Activated CD8-positive, alpha-beta T cell treated with anti-CD3 and anti-CD28 coated beads for 36 hours (primary cell): ENCODE measurements around the gene TMEM156. TPM values are rescaled to one million over a fixed set of nuclear protein-coding genes. Genes with fewer than 3 reads are reported as not detected.

ENCODE experiments used
- ATAC-seq: fragments of 200-7000 bp; cut with Tn5 transposase; one replicate; pipeline ENCODE4 v1.10.0; 2021; ENCODE audit warnings: mild to moderate bottlenecking, moderate library complexity
- CTCF ChIA-PET: fragments of 350-600 bp; sonication (Branson Sonifier 250); formaldehyde crosslinking; loops from one replicate; lab custom pipeline; 2021; ENCODE audit warnings: antibody characterized with exemption; lab: Charles Lee
- POLR2A ChIA-PET: fragments of 350-600 bp; sonication (Branson Sonifier 250); formaldehyde crosslinking; loops from one replicate; lab custom pipeline; 2021; ENCODE audit warnings: antibody characterized with exemption; lab: Charles Lee
- DNase-seq: peaks from one replicate; pipeline ENCODE4 v3.0.0-alpha.2; 2020
- H3K27ac Mint-ChIP-seq: one replicate; pipeline ENCODE4 v1.8.0; 2021; ENCODE audit warnings: mild to moderate bottlenecking, mixed read lengths
- H3K27me3 Mint-ChIP-seq: one replicate; pipeline ENCODE4 v1.8.0; 2021; ENCODE audit warnings: mixed read lengths
- H3K36me3 Mint-ChIP-seq: one replicate; pipeline ENCODE4 v1.8.0; 2021; ENCODE audit warnings: low read depth, mixed read lengths
- H3K4me1 Mint-ChIP-seq: one replicate; pipeline ENCODE4 v1.8.0; 2021; ENCODE audit warnings: low read depth, mixed read lengths
- H3K4me3 Mint-ChIP-seq: one replicate; pipeline ENCODE4 v1.8.0; 2021; ENCODE audit warnings: mild to moderate bottlenecking, moderate library complexity, mixed read lengths
- H3K9me3 Mint-ChIP-seq: one replicate; pipeline ENCODE4 v1.8.0; 2021; ENCODE audit warnings: mixed read lengths
- intact Hi-C: fragments of 100-400 bp; cut with micrococcal nuclease; formaldehyde crosslinking; loops from one replicate; pipeline ENCODE4 v1.10.0; 2022
- total RNA-seq, 2 experiments: library from RNA; stranded (reverse); gene quantifications; one replicate each; pipeline ENCODE4 v1.2.3, GENCODE V29; 2021
- TF ChIP-seq, protein P1 (sequence below): fragments of 200-600 bp; IDR thresholded peaks from one replicate; pipeline ENCODE4 v1.8.0; 2022; ENCODE audit warnings: antibody characterized with exemption, mild to moderate bottlenecking

The TMEM156 gene
- total RNA-seq, 2 experiments from 2014 or later = 11.7 to 12.0 TPM

DNA sequence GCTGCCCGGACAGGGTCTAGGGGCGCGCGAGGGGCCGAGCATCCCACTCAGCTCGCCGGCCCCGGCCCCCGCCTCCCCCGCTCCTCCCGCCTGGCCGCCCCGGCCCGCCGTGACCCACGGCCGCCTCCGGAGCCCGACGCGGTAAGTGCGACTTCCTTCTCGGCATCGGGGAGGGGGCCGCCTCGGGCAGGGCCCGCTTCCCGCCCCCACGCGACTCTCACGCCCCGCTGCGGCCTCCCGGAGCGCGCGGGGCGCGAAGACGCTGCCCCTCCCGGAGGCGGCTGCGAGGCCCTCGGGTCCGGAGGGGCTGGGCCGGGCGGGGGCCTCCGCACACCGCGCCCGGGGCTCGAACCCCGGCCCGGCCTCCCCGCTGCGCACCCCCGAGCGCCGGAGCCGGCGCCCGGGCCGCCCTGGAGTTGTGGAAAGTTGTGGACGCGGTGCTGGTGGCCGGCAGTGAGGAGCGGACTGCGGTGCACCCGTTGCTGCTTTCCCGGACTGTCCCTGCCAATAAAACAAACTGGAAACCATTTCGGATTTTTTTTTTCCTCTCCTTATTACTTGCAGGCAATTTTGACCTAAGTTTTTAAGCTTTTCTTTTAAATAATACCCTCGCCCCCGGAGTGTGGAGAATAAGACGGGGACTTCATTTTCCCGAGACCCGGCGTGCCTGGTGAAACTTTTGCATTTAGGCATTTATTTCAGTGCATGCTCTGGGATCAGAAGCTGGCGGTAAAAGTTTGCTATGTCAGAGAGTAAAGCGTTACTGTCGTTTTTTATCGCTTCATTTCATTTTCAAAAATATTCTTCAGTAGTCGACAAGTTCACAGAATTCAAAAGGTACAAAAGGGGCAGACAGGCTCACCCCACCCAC lies 13.0 kb upstream of the TMEM156 start:
- Mint-ChIP-seq H3K27ac (peak overlapping the region; percentile 91), H3K9me3 (no peaks in the 10 kb centered on the region), H3K36me3 (peaks cover 2% of the 10 kb centered on the region), H3K4me1 (peaks cover 46% of the 10 kb centered on the region), H3K4me3 (peak overlapping the region; percentile 87), H3K27me3 (no peaks in the 10 kb centered on the region)
- ChIA-PET CTCF (interaction anchor here (1.0 to 1.4 kb wide), 6 partner anchors 13 to 143 kb away, joined by 3 to 6 read pairs (median 3); partner anchors contain the start of gene TMEM156), POLR2A (interaction anchor here (0.6 to 1.1 kb wide), 6 partner anchors 16 to 286 kb away, joined by 3 to 4 read pairs (median 4); no protein-coding TSS in a partner anchor)
- intact Hi-C loops = loop anchor here (10.0 kb wide), 1 partner anchor 400 kb away; no protein-coding TSS in a partner anchor
- DNase-seq (peak; percentile 46), ATAC-seq (peak; percentile 15)
- TF ChIP-seq, protein P1, sequence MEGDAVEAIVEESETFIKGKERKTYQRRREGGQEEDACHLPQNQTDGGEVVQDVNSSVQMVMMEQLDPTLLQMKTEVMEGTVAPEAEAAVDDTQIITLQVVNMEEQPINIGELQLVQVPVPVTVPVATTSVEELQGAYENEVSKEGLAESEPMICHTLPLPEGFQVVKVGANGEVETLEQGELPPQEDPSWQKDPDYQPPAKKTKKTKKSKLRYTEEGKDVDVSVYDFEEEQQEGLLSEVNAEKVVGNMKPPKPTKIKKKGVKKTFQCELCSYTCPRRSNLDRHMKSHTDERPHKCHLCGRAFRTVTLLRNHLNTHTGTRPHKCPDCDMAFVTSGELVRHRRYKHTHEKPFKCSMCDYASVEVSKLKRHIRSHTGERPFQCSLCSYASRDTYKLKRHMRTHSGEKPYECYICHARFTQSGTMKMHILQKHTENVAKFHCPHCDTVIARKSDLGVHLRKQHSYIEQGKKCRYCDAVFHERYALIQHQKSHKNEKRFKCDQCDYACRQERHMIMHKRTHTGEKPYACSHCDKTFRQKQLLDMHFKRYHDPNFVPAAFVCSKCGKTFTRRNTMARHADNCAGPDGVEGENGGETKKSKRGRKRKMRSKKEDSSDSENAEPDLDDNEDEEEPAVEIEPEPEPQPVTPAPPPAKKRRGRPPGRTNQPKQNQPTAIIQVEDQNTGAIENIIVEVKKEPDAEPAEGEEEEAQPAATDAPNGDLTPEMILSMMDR = no peak

DNA sequence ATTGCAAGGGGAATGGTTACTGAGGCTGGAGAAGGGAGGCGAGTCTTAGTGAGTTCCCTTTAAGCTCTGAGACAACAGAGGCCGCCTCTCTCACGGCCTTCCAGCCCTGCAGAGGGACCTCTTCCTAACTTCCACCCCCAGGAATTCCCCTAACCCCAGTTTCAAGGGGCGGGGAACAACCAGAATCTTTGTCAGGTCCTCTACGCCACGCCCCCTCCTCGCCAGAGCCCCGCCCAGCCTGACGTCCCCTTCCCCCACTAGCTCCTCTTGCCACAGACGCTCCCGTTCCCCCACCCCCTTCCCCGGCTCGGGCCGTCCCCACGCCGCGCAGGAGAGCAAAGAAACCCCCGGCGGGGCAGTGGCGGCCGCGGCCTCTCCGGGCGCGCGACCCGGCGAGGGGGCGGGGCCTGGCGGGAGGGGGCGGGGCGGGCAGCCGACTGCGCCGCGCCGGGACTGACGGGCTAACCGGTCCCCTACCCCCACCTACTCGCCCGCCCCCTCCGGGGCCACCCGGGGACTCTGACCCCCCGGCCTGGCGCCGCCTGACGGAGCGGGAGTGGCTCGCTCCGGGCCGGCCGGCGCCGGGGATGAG lies 12.3 kb upstream of the TMEM156 start:
- H3K4me1 Mint-ChIP-seq = peaks cover 46% of the 10 kb centered on the region
- peak; percentile 90 for ATAC-seq
- TF ChIP-seq, protein P1 = no peak
- POLR2A ChIA-PET = interaction anchor here (0.7 to 1.9 kb wide), 6 partner anchors 9 to 285 kb away, joined by 3 to 17 read pairs (median 4); partner anchors contain the start of gene TMEM156
- DNase-seq = peak; percentile 97
- peaks cover 2% of the 10 kb centered on the region for H3K36me3 Mint-ChIP-seq
- H3K27me3 Mint-ChIP-seq = no peaks in the 10 kb centered on the region
- CTCF ChIA-PET = interaction anchor here (0.7 to 1.5 kb wide), 6 partner anchors 10 to 142 kb away, joined by 3 to 6 read pairs (median 3); no protein-coding TSS in a partner anchor
- no peaks in the 10 kb centered on the region for H3K9me3 Mint-ChIP-seq
- H3K4me3 Mint-ChIP-seq = peak overlapping the region; percentile 84
- H3K27ac Mint-ChIP-seq = peak overlapping the region; percentile 77
- intact Hi-C loops = loop anchor here (10.0 kb wide), 1 partner anchor 400 kb away; no protein-coding TSS in a partner anchor

DNA sequence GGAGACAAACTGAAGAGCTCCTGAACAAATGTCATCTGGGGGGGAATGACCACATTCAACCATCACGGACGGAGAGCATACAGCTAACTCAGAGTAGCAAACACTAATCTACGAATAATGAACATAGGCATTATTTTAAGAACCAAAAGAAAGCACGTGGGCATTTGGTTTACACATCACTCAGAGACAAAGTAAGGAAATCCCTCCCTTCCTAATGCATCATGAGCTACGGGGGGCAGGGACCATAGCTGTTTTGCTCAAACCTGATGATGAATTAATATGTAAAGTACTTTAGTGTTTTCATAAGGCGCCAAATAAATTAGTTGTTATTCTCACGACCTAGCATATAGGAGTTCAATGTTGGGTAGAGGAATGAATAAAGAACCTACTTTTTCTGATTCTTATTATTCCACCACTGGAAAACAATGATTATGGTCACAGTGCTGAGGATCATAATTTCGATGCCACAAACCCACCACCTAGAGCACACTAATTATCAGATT lies 11.7 kb upstream of the TMEM156 start:
- peaks cover 46% of the 10 kb centered on the region for H3K4me1 Mint-ChIP-seq
- ATAC-seq (peak; percentile 25), DNase-seq (peak; percentile 63)
- POLR2A ChIA-PET = interaction anchor here (1.2 to 1.9 kb wide), 3 partner anchors 8 to 24 kb away, joined by 3 to 17 read pairs (median 3); partner anchors contain the start of gene TMEM156
- CTCF ChIA-PET = interaction anchor here (0.7 to 1.5 kb wide), 6 partner anchors 10 to 141 kb away, joined by 3 to 6 read pairs (median 3); no protein-coding TSS in a partner anchor
- no peaks in the 10 kb centered on the region for H3K9me3 Mint-ChIP-seq
- intact Hi-C loops = loop anchor here (10.0 kb wide), 1 partner anchor 401 kb away; no protein-coding TSS in a partner anchor
- H3K36me3 Mint-ChIP-seq = peaks cover 2% of the 10 kb centered on the region
- no peaks in the 10 kb centered on the region for H3K27me3 Mint-ChIP-seq
- TF ChIP-seq, protein P1 = no peak
- peak overlapping the region; percentile 84 for H3K4me3 Mint-ChIP-seq
- H3K27ac Mint-ChIP-seq = peak overlapping the region; percentile 77

DNA sequence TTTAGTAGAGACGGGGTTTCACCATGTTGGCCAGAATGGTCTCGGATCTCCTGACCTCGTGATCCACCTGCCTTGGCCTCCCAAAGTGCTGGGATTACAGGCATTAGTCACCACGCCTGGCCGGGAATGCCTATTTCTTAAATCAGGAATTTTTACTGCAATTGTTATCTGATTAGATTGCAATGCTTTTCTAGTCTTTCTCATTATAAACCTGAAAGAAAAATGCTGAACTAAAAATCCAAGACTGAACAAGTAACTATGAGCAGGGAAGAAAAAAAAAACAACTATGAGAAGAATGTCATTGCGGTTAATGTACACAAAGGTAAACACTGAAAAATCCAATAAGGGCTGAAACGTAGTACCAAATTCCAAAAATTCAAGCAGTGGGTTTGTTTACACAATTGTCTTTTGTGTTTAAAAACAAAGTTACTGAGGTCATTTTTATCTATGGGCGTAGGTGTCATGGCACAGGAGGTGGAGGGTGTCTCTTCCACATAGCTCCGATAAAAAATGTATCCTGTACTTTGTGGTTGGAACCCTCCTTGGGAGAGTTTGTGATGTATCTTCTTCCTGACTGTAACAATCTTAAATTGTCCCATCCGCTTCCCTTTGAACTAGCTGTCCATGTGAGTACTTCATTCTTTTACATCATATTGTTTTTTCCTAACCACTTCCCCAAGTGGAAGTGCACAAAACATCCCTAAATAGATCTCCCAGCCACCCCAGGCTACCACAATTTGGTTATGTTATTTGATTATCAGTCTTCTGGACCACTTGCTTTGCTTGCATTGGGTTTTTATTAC lies 11.1 kb upstream of the TMEM156 start:
- no peak for ATAC-seq
- POLR2A ChIA-PET = interaction anchor here (1.2 to 1.9 kb wide), 3 partner anchors 8 to 25 kb away, joined by 3 to 17 read pairs (median 3); partner anchors contain the start of gene TMEM156
- H3K27ac Mint-ChIP-seq = peak overlapping the region; percentile 77
- H3K4me3 Mint-ChIP-seq = peak overlapping the region; percentile 84
- intact Hi-C loops = loop anchor here (10.0 kb wide), 1 partner anchor 402 kb away; no protein-coding TSS in a partner anchor
- TF ChIP-seq, protein P1 = no peak
- CTCF ChIA-PET = interaction anchor here (1.0 to 1.5 kb wide), 3 partner anchors 9 to 58 kb away, joined by 3 to 6 read pairs (median 3); no protein-coding TSS in a partner anchor
- DNase-seq = no peak
- no peaks in the 10 kb centered on the region for H3K27me3 Mint-ChIP-seq
- no peaks in the 10 kb centered on the region for H3K9me3 Mint-ChIP-seq
- H3K36me3 Mint-ChIP-seq = peaks cover 2% of the 10 kb centered on the region
- H3K4me1 Mint-ChIP-seq = peaks cover 40% of the 10 kb centered on the region
